Stimulated activated CD8-positive, alpha-beta memory T cell treated with anti-CD3 and anti-CD28 coated beads, Interleukin-7, amount 100 ng/mL, for 24 hours (primary cell): ENCODE results near the gene OR51A4.
"Not testable (repeated sequence)": the region's sequence is repeated elsewhere in the genome, so short reads cannot be mapped to it uniquely, and the experiment has no call there.

ENCODE experiments used
- DNase-seq: peaks from one replicate; pipeline ENCODE4 v3.0.0-alpha.2; 2020; ENCODE audit warnings: low read depth

OR51A4 gene

GRCh38 chr11:4947505-4947904, at the start of gene OR51A4:
Gene OR51A4 (minus strand): TSS chr11:4947605. CDS start chr11:4947100, 505 bp downstream.
- no peak for DNase-seq

- DNase-seq = no peak
Measured at GRCh38 chr11:4994551-4994950, 47.1 kb upstream of the OR51A4 start, which contains the start of gene OR51L1. Gene OR51L1 (plus strand): TSS chr11:4994851. CDS start chr11:4998983, 4,132 bp downstream.

- DNase-seq = no peak
Measured at GRCh38 chr11:4991060-4991459, 43.7 kb upstream of the OR51A4 start.

GRCh38 chr11:4983841-4984240, 36.4 kb upstream of the OR51A4 start:
- DNase-seq = no peak

- DNase-seq = no peak
Measured at GRCh38 chr11:4982678-4983077, 35.3 kb upstream of the OR51A4 start.

GRCh38 chr11:4979036-4979435, 31.6 kb upstream of the OR51A4 start:
- no peak for DNase-seq

- DNase-seq = no peak
Measured at GRCh38 chr11:4975436-4975835, 28.0 kb upstream of the OR51A4 start.

GRCh38 chr11:4962816-4963215, 15.4 kb upstream of the OR51A4 start:
- no peak for DNase-seq

- no peak for DNase-seq
Measured at GRCh38 chr11:4960877-4961276, 13.5 kb upstream of the OR51A4 start.

GRCh38 chr11:4957396-4957795, 10.0 kb upstream of the OR51A4 start:
- DNase-seq = no peak

- not testable (repeated sequence) for DNase-seq
Measured at GRCh38 chr11:4955613-4956012, 8.2 kb upstream of the OR51A4 start, which contains the start of gene OR51A2. Gene OR51A2 (minus strand): TSS chr11:4955713. CDS start chr11:4955713, 0 bp downstream.

GRCh38 chr11:4936745-4937144, 10.7 kb downstream of the OR51A4 start:
- DNase-seq = no peak

GRCh38 chr11:4932751-4933150, 14.7 kb downstream of the OR51A4 start:
- no peak for DNase-seq

GRCh38 chr11:4926608-4927007, 20.8 kb downstream of the OR51A4 start:
- DNase-seq = no peak

- DNase-seq = no peak
Measured at GRCh38 chr11:4924239-4924638, 23.2 kb downstream of the OR51A4 start, which contains the start of gene OR51G1. Gene OR51G1 (minus strand): TSS chr11:4924339. CDS start chr11:4924339, 0 bp downstream.

- DNase-seq = no peak
Measured at GRCh38 chr11:4922304-4922703, 25.1 kb downstream of the OR51A4 start.

- DNase-seq = no peak
Measured at GRCh38 chr11:4921796-4922195, 25.6 kb downstream of the OR51A4 start.

- DNase-seq = no peak
Measured at GRCh38 chr11:4919250-4919649, 28.2 kb downstream of the OR51A4 start, which contains the start of gene OR51G2. Gene OR51G2 (minus strand): TSS chr11:4919350. CDS start chr11:4915663, 3,687 bp downstream.

GRCh38 chr11:4916581-4916980, 30.8 kb downstream of the OR51A4 start:
- DNase-seq = no peak

- DNase-seq = no peak
Measured at GRCh38 chr11:4903484-4903883, 43.9 kb downstream of the OR51A4 start, which contains the start of gene OR51A7. Gene OR51A7 (plus strand): TSS chr11:4903783. CDS start chr11:4907370, 3,587 bp downstream.
